Measurements from ENCODE around the gene KCTD18. TPM values are rescaled to one million over a fixed set of nuclear protein-coding genes. Genes with fewer than 3 reads are reported as not detected.

Gene KCTD18
- total and polyA plus RNA-seq, 4 donors = 4.4 to 7.9 (median 6.5) TPM

DNA sequence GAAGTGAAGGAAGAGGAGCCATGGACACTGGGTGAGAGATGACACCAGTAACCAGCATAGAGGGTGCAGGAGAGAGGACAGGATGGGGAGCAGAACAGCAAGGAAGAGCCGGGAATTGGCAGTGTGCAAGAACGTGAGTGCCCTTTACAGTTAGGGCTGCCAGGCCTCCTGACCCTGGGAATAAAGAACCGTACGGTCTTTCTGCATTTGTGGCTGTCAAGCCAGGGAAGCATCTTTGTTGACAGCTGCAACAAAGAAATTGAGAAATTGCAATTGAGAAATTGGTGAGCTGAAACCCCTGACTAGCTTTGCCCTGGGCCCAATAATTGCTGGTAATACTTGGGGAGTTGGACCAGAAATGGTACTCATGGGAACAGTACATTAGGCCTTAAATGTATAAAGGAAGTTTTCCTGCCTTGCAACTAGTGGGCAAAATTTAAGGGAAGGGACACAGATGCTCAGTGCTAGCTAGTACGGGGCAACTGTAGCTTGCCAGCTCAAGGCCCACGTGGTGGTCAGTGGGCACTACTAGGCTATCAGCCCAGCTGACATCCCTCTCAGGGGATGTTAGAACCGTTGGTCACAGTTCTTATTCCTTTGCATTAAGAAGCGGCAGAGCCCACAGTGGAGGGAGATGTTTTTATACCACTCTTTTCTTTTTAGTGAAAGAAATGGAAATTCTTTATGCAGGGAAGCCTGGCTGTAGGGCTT lies 56.6 kb downstream of the KCTD18 start:
- Histone ChIP-seq H3K27ac (ENCODE audit: low read depth in 1 of 2, low read length in 2 of 2) (no peak overlapping the region), H3K36me3 (ENCODE audit: control insufficient read depth in 4 of 4, insufficient read depth in 3 of 4, low read depth in 1 of 4, low read length in 3 of 4) (peaks cover 0 to 12% (median 5%) of the 10 kb centered on the region in 4 donors), H3K9me3 (ENCODE audit: control insufficient read depth in 4 of 4, low read length in 3 of 4) (no peaks in the 10 kb centered on the region), H3K4me1 (ENCODE audit: control insufficient read depth in 4 of 4, insufficient read depth in 4 of 4, low read length in 3 of 4) (peaks cover 0 to 9% (median 1%) of the 10 kb centered on the region in 4 donors), H3K9ac (ENCODE audit: low read depth in 1 of 2, low read length in 2 of 2) (no peak overlapping the region), H3K27me3 (ENCODE audit: control insufficient read depth in 4 of 4, insufficient read depth in 4 of 4, low read length in 3 of 4) (no peaks in the 10 kb centered on the region), H3K4me3 (ENCODE audit: low read depth in 1 of 3, low read length in 3 of 3) (no peak overlapping the region)
- WGBS = 95% methylated on average over 8 of the region's 8 CpGs
- no peak for DNase-seq (ENCODE audit: low spot score)
- TF ChIP-seq TAF1 (conservative IDR thresholded peaks at IDR 0.05) (no peak), SP1 (IDR thresholded peaks at IDR 0.05) (no peak), EGR1 (IDR thresholded peaks at IDR 0.05; ENCODE audit: low read depth in 2 of 2) (no peak), YY1 (IDR thresholded peaks at IDR 0.05) (no peak), HNF4G (IDR thresholded peaks at IDR 0.05) (no peak), GABPA (IDR thresholded peaks at IDR 0.05 in 1 of 2, conservative IDR thresholded peaks at IDR 0.05 in 1 of 2) (no peak), JUND (IDR thresholded peaks at IDR 0.05) (no peak), RAD21 (IDR thresholded peaks at IDR 0.05) (no peak), FOXA1 (IDR thresholded peaks at IDR 0.05) (no peak)
- TF ChIP-seq, protein P1, sequence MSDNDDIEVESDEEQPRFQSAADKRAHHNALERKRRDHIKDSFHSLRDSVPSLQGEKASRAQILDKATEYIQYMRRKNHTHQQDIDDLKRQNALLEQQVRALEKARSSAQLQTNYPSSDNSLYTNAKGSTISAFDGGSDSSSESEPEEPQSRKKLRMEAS (IDR thresholded peaks at IDR 0.05) = no peak
- TF ChIP-seq, protein P2, sequence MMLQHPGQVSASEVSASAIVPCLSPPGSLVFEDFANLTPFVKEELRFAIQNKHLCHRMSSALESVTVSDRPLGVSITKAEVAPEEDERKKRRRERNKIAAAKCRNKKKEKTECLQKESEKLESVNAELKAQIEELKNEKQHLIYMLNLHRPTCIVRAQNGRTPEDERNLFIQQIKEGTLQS (IDR thresholded peaks at IDR 0.05) = no peak

DNA sequence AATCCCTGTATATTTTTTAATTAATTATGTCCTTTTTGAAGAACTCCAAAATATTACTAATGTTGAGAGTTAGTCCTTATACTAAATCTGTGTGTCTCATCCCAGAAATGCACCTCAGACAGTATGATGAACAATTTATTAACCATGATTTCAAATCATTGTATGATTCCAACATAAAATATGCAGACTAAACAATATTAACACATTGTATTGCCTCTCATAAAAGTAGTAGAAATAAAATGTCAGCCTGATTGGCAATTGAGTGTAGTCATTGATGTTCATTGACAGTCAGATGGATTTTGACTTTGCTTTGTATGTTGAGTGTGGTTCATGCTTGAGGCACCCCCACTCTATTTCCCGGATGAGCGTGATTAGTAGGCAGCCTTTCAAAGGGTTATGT lies 57.5 kb downstream of the KCTD18 start:
- Histone ChIP-seq H3K36me3 (ENCODE audit: control insufficient read depth in 4 of 4, insufficient read depth in 3 of 4, low read depth in 1 of 4, low read length in 3 of 4) (peaks cover 0 to 12% (median 4%) of the 10 kb centered on the region in 4 donors), H3K4me1 (ENCODE audit: control insufficient read depth in 4 of 4, insufficient read depth in 4 of 4, low read length in 3 of 4) (peaks cover 0 to 9% (median 1%) of the 10 kb centered on the region in 4 donors), H3K27ac (ENCODE audit: low read depth in 1 of 2, low read length in 2 of 2) (no peak overlapping the region), H3K9ac (ENCODE audit: low read depth in 1 of 2, low read length in 2 of 2) (no peak overlapping the region), H3K27me3 (ENCODE audit: control insufficient read depth in 4 of 4, insufficient read depth in 4 of 4, low read length in 3 of 4) (no peaks in the 10 kb centered on the region), H3K4me3 (ENCODE audit: low read depth in 1 of 3, low read length in 3 of 3) (no peak overlapping the region), H3K9me3 (ENCODE audit: control insufficient read depth in 4 of 4, low read length in 3 of 4) (no peaks in the 10 kb centered on the region)
- TF ChIP-seq, protein P3, sequence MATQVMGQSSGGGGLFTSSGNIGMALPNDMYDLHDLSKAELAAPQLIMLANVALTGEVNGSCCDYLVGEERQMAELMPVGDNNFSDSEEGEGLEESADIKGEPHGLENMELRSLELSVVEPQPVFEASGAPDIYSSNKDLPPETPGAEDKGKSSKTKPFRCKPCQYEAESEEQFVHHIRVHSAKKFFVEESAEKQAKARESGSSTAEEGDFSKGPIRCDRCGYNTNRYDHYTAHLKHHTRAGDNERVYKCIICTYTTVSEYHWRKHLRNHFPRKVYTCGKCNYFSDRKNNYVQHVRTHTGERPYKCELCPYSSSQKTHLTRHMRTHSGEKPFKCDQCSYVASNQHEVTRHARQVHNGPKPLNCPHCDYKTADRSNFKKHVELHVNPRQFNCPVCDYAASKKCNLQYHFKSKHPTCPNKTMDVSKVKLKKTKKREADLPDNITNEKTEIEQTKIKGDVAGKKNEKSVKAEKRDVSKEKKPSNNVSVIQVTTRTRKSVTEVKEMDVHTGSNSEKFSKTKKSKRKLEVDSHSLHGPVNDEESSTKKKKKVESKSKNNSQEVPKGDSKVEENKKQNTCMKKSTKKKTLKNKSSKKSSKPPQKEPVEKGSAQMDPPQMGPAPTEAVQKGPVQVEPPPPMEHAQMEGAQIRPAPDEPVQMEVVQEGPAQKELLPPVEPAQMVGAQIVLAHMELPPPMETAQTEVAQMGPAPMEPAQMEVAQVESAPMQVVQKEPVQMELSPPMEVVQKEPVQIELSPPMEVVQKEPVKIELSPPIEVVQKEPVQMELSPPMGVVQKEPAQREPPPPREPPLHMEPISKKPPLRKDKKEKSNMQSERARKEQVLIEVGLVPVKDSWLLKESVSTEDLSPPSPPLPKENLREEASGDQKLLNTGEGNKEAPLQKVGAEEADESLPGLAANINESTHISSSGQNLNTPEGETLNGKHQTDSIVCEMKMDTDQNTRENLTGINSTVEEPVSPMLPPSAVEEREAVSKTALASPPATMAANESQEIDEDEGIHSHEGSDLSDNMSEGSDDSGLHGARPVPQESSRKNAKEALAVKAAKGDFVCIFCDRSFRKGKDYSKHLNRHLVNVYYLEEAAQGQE (IDR thresholded peaks at IDR 0.05) = no peak
- no peak for TF ChIP-seq FOXA2 (IDR thresholded peaks at IDR 0.05)
- TF ChIP-seq HNF4G (IDR thresholded peaks at IDR 0.05) = no peak
- TF ChIP-seq JUND (IDR thresholded peaks at IDR 0.05) = no peak
- TF ChIP-seq FOXA1 (IDR thresholded peaks at IDR 0.05) = no peak
- no peak for TF ChIP-seq SP1 (IDR thresholded peaks at IDR 0.05)
- no peak for TF ChIP-seq TAF1 (conservative IDR thresholded peaks at IDR 0.05)
- no peak for TF ChIP-seq NR2F2 (IDR thresholded peaks at IDR 0.05)
- TF ChIP-seq, protein P1 (IDR thresholded peaks at IDR 0.05) = no peak
- no peak for TF ChIP-seq GABPA (IDR thresholded peaks at IDR 0.05 in 1 of 2, conservative IDR thresholded peaks at IDR 0.05 in 1 of 2)
- TF ChIP-seq, protein P2 (IDR thresholded peaks at IDR 0.05) = no peak
- no peak for TF ChIP-seq RXRA (IDR thresholded peaks at IDR 0.05)
- TF ChIP-seq YY1 (IDR thresholded peaks at IDR 0.05) = no peak
- TF ChIP-seq HNF4A (conservative IDR thresholded peaks at IDR 0.05) = no peak
- 98% methylated on average over 2 of the region's 2 CpGs for WGBS
- DNase-seq (ENCODE audit: low spot score) = no peak
